HL-60 (cell line): ENCODE results near the gene FRAS1.

ENCODE experiments used
- GABPA ChIP-seq: IDR thresholded peaks from 2 replicates; pipeline ENCODE4 v1.6.1; 2012; ENCODE audit warnings: low read depth
- POLR2AphosphoS5 ChIP-seq: IDR thresholded peaks from 2 replicates; pipeline ENCODE4 v1.6.1; 2012; ENCODE audit warnings: low read depth
- REST ChIP-seq: IDR thresholded peaks from 2 replicates; pipeline ENCODE4 v1.6.1; 2012; ENCODE audit warnings: low read depth; ENCODE audit not compliant: insufficient replicate concordance
- SPI1 ChIP-seq: IDR thresholded peaks from 2 replicates; pipeline ENCODE4 v1.6.1; 2012; ENCODE audit warnings: low read depth, mild to moderate bottlenecking, borderline replicate concordance
- TF ChIP-seq, protein P1 (sequence below): IDR thresholded peaks from one replicate; pipeline ENCODE4 v1.5.1; 2011; ENCODE audit warnings: low read length, control low read depth, inconsistent platforms; ENCODE audit not compliant: insufficient read depth

DNA sequence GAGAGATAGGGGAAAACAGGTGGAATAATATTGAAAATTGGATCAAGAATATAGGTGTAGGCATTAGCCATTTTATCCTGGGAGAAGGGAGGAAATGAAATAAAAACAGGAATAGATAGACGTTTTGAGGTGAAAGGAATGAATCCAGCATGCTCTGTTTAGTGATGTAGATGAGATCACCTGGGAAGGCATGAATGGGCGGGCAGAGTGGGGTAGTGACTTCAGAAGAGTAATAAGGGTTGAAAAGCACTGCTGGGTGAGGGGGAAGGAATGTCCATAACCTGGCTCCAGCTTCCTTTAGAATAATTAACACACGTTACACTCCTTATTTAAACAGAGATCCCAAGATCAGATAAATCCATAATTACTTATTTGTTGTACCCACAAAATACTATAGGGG is 303.3 kb downstream of the FRAS1 start:
- TF ChIP-seq, protein P1, sequence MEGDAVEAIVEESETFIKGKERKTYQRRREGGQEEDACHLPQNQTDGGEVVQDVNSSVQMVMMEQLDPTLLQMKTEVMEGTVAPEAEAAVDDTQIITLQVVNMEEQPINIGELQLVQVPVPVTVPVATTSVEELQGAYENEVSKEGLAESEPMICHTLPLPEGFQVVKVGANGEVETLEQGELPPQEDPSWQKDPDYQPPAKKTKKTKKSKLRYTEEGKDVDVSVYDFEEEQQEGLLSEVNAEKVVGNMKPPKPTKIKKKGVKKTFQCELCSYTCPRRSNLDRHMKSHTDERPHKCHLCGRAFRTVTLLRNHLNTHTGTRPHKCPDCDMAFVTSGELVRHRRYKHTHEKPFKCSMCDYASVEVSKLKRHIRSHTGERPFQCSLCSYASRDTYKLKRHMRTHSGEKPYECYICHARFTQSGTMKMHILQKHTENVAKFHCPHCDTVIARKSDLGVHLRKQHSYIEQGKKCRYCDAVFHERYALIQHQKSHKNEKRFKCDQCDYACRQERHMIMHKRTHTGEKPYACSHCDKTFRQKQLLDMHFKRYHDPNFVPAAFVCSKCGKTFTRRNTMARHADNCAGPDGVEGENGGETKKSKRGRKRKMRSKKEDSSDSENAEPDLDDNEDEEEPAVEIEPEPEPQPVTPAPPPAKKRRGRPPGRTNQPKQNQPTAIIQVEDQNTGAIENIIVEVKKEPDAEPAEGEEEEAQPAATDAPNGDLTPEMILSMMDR = no peak
- TF ChIP-seq REST (no peak), POLR2AphosphoS5 (no peak), SPI1 (no peak), GABPA (no peak)
